HFFc6 (cell line): Measurements from ENCODE around the gene SRGAP1. TPM values are rescaled to one million over a fixed set of nuclear protein-coding genes. Genes with fewer than 3 reads are reported as not detected.
A peak's percentile ranks its signal among the peaks of the same experiment; 100 is the strongest.

Source experiments
- DNase-seq: peaks from one replicate; pipeline ENCODE4 v3.0.0-alpha.2; 2018
- H3K27ac Mint-ChIP-seq: 2 replicates; pipeline ENCODE4 v1.8.0; 2020; ENCODE audit warnings: mild to moderate bottlenecking, mixed read lengths
- H3K27me3 Mint-ChIP-seq: 2 replicates; pipeline ENCODE4 v1.8.0; 2021; ENCODE audit warnings: mild to moderate bottlenecking, moderate library complexity, mixed read lengths; ENCODE audit not compliant: insufficient read depth
- H3K36me3 Mint-ChIP-seq: 2 replicates; pipeline ENCODE4 v1.8.0; 2021; ENCODE audit warnings: low read depth, mixed read lengths
- H3K4me1 Mint-ChIP-seq: 2 replicates; pipeline ENCODE4 v1.8.0; 2020; ENCODE audit warnings: low read depth, mixed read lengths
- H3K4me3 Mint-ChIP-seq: 2 replicates; pipeline ENCODE4 v1.8.0; 2020; ENCODE audit warnings: mild to moderate bottlenecking, moderate library complexity, mixed read lengths
- H3K9me3 Mint-ChIP-seq: 2 replicates; pipeline ENCODE4 v1.8.0; 2020; ENCODE audit warnings: mild to moderate bottlenecking, mixed read lengths
- CTCF ChIP-seq: fragments of 200-600 bp; sonication (generic); IDR thresholded peaks from 2 replicates; pipeline ENCODE4 v1.5.0; 2021; ENCODE audit warnings: antibody characterized with exemption, mild to moderate bottlenecking
- total RNA-seq, 6 experiments: library from RNA; stranded (reverse); fragmentation: NEBNext Ultra II Directional; extraction: Animal tissue kit (Norgen Biotek cat#: 25700); gene quantifications; 2 replicates in 1 of 6; 3 replicates in 5 of 6; pipeline ENCODE4 v1.2.3, GENCODE V29; 2021

SRGAP1 gene
- total RNA-seq, 6 experiments from 2014 or later = 35.7 to 45.8 (median 40.9) TPM

GRCh38 chr12:63941166-63941800, 96.8 kb downstream of the SRGAP1 start:
- Mint-ChIP-seq H3K4me3 (no peak overlapping the region), H3K9me3 (no peaks in the 10 kb centered on the region), H3K4me1 (peaks cover 72% of the 10 kb centered on the region), H3K36me3 (peaks cover 50% of the 10 kb centered on the region), H3K27ac (no peak overlapping the region), H3K27me3 (no peaks in the 10 kb centered on the region; the same call in 1 of the 2 replicates)
- DNase-seq = no peak
- TF ChIP-seq CTCF = no peak

- Mint-ChIP-seq H3K27ac (peak overlapping the region; percentile 58; the same call in 1 of the 2 replicates), H3K4me1 (peaks cover 70% of the 10 kb centered on the region), H3K36me3 (peaks cover 52% of the 10 kb centered on the region)
These were observed 97.4 kb downstream of the SRGAP1 start for GRCh38 chr12:63941879-63942278.

GRCh38 chr12:63942464-63943241, 98.2 kb downstream of the SRGAP1 start:
- H3K27me3 Mint-ChIP-seq = no peaks in the 10 kb centered on the region; the same call in 1 of the 2 replicates
- H3K4me1 Mint-ChIP-seq = peaks cover 63% of the 10 kb centered on the region
- no peak for TF ChIP-seq CTCF
- H3K27ac Mint-ChIP-seq = no peak overlapping the region
- H3K36me3 Mint-ChIP-seq = peaks cover 52% of the 10 kb centered on the region
- H3K9me3 Mint-ChIP-seq = no peaks in the 10 kb centered on the region
- no peak overlapping the region for H3K4me3 Mint-ChIP-seq
- no peak for DNase-seq

More at GRCh38 chr12:63941879-63942278, 97.4 kb downstream of the SRGAP1 start:
- H3K27me3 Mint-ChIP-seq = no peaks in the 10 kb centered on the region; the same call in 1 of the 2 replicates
- no peaks in the 10 kb centered on the region for H3K9me3 Mint-ChIP-seq
- H3K4me3 Mint-ChIP-seq = no peak overlapping the region
- no peak for TF ChIP-seq CTCF
- DNase-seq = no peak

- no peaks in the 10 kb centered on the region for H3K9me3 Mint-ChIP-seq
These were observed 99.6 kb downstream of the SRGAP1 start for GRCh38 chr12:63944034-63944579.

More at GRCh38 chr12:63944034-63944579, 99.6 kb downstream of the SRGAP1 start:
- DNase-seq = no peak
- Mint-ChIP-seq H3K36me3 (peaks cover 40% of the 10 kb centered on the region), H3K4me3 (no peak overlapping the region), H3K27me3 (no peaks in the 10 kb centered on the region), H3K4me1 (peaks cover 61% of the 10 kb centered on the region), H3K27ac (no peak overlapping the region; the same call in 1 of the 2 replicates)
- TF ChIP-seq CTCF = no peak
